NK-92 treated with Interleukin-12 subunit alpha and Interleukin-12 subunit beta, amount 100 ng/mL, for 24 hours (cell line): ENCODE measurements around the gene FKBP1A.

ENCODE experiments used
- DNase-seq: peaks from one replicate; lab custom pipeline; 2025; lab: John Stamatoyannopoulos, UW

FKBP1A gene

GRCh38 chr20:1331801-1332453 lies 60.9 kb downstream of the FKBP1A start:
- DNase-seq = no peak

- DNase-seq = no peak
Measured at GRCh38 chr20:1331101-1331500, 61.8 kb downstream of the FKBP1A start.

- DNase-seq = no peak
Measured at GRCh38 chr20:1330075-1330830, 62.6 kb downstream of the FKBP1A start.

GRCh38 chr20:1328680-1329330 lies 64.0 kb downstream of the FKBP1A start, which contains the start of gene SDCBP2:
SDCBP2 (minus strand) TSS chr20:1329139; CDS start chr20:1320416, 8,723 bp downstream.
- DNase-seq = no peak

GRCh38 chr20:1327827-1328679 lies 64.8 kb downstream of the FKBP1A start:
- no peak for DNase-seq

GRCh38 chr20:1327241-1327653 lies 65.6 kb downstream of the FKBP1A start:
- no peak for DNase-seq

GRCh38 chr20:1326031-1326930 lies 66.6 kb downstream of the FKBP1A start:
- no peak for DNase-seq

- peak; percentile 98 for DNase-seq
Measured at GRCh38 chr20:1325173-1326030, 67.5 kb downstream of the FKBP1A start.

GRCh38 chr20:1324598-1325172 lies 68.2 kb downstream of the FKBP1A start:
- DNase-seq = no peak

- no peak for DNase-seq
Measured at GRCh38 chr20:1323830-1324597, 68.8 kb downstream of the FKBP1A start.

GRCh38 chr20:1323256-1323655 lies 69.6 kb downstream of the FKBP1A start:
- no peak for DNase-seq

- DNase-seq = no peak
Measured at GRCh38 chr20:1322511-1323245, 70.2 kb downstream of the FKBP1A start.

GRCh38 chr20:1321654-1321939 lies 71.3 kb downstream of the FKBP1A start:
- no peak for DNase-seq

GRCh38 chr20:1320902-1321653 lies 71.8 kb downstream of the FKBP1A start:
- no peak for DNase-seq

GRCh38 chr20:1320016-1320415 lies 72.8 kb downstream of the FKBP1A start:
- no peak for DNase-seq

- no peak for DNase-seq
Measured at GRCh38 chr20:1319462-1319861, 73.4 kb downstream of the FKBP1A start.

- no peak for DNase-seq
Measured at GRCh38 chr20:1319051-1319450, 73.8 kb downstream of the FKBP1A start.
